ENCODE data around the gene EPC1.

- TF ChIP-seq CTCF (conservative IDR thresholded peaks at IDR 0.05) (no peak), EZH2 (IDR thresholded peaks at IDR 0.05; ENCODE audit: low read depth) (no peak)
Observed at GRCh38 chr10:32329061-32329460, 17.9 kb downstream of the EPC1 start.

All from PC-9 (cell line).